NOMO-1 treated with dmso at 0.1 percent for 144 hours (cell line): ENCODE results near the gene DNAI2.
"Not testable (repeated sequence)": the region's sequence is repeated elsewhere in the genome, so short reads cannot be mapped to it uniquely, and the experiment has no call there.

Experiments used
- DNase-seq: peaks from one replicate; lab custom pipeline; 2025; ENCODE audit not compliant: unreplicated experiment; lab: John Stamatoyannopoulos, UW

Gene DNAI2

GRCh38 chr17:74274709-74275340 lies 791 bp downstream of the DNAI2 start:
- DNase-seq = no peak

GRCh38 chr17:74276051-74276476 lies 2.0 kb downstream of the DNAI2 start:
- DNase-seq = no peak

- no peak for DNase-seq
Observed at GRCh38 chr17:74276541-74277009, 2.5 kb downstream of the DNAI2 start.

GRCh38 chr17:74277935-74278334 lies 3.9 kb downstream of the DNAI2 start:
- no peak for DNase-seq

GRCh38 chr17:74279617-74280016 lies 5.6 kb downstream of the DNAI2 start:
- not testable (repeated sequence) for DNase-seq

- DNase-seq = no peak
Observed at GRCh38 chr17:74280093-74280513, 6.1 kb downstream of the DNAI2 start.

GRCh38 chr17:74281799-74282198 lies 7.8 kb downstream of the DNAI2 start:
- no peak for DNase-seq

- not testable (repeated sequence) for DNase-seq
Observed at GRCh38 chr17:74282274-74282586, 8.2 kb downstream of the DNAI2 start.

GRCh38 chr17:74282587-74283370 lies 8.7 kb downstream of the DNAI2 start:
- peak; percentile 59 for DNase-seq

GRCh38 chr17:74283371-74283673 lies 9.3 kb downstream of the DNAI2 start:
- DNase-seq = no peak

- DNase-seq = no peak
Observed at GRCh38 chr17:74287031-74287602, 13.1 kb downstream of the DNAI2 start.

GRCh38 chr17:74288785-74289184 lies 14.8 kb downstream of the DNAI2 start:
- no peak for DNase-seq

GRCh38 chr17:74289688-74290087 lies 15.7 kb downstream of the DNAI2 start:
- no peak for DNase-seq

GRCh38 chr17:74290340-74290739 lies 16.3 kb downstream of the DNAI2 start:
- DNase-seq = no peak

- no peak for DNase-seq
Observed at GRCh38 chr17:74292495-74292894, 18.5 kb downstream of the DNAI2 start.

GRCh38 chr17:74295625-74296547 lies 21.9 kb downstream of the DNAI2 start:
- no peak for DNase-seq

GRCh38 chr17:74296548-74296936 lies 22.5 kb downstream of the DNAI2 start:
- peak; percentile 53 for DNase-seq

- DNase-seq = no peak
Observed at GRCh38 chr17:74297941-74298340, 23.9 kb downstream of the DNAI2 start.

- no peak for DNase-seq
Observed at GRCh38 chr17:74298778-74299177, 24.7 kb downstream of the DNAI2 start.

- no peak for DNase-seq
Observed at GRCh38 chr17:74299226-74300009, 25.4 kb downstream of the DNAI2 start.

- DNase-seq = peak; percentile 45
Observed at GRCh38 chr17:74303305-74303704, 29.3 kb downstream of the DNAI2 start.
